HG02852 (cell line): Measurements from ENCODE around the gene TCIRG1.

Experiments used
- ATAC-seq: cut with Tn5 transposase; IDR thresholded peaks from one replicate; pipeline ENCODE4 v1.9.1; 2021; ENCODE audit warnings: mild to moderate bottlenecking, moderate library complexity; ENCODE audit not compliant: unreplicated experiment

The TCIRG1 gene

DNA sequence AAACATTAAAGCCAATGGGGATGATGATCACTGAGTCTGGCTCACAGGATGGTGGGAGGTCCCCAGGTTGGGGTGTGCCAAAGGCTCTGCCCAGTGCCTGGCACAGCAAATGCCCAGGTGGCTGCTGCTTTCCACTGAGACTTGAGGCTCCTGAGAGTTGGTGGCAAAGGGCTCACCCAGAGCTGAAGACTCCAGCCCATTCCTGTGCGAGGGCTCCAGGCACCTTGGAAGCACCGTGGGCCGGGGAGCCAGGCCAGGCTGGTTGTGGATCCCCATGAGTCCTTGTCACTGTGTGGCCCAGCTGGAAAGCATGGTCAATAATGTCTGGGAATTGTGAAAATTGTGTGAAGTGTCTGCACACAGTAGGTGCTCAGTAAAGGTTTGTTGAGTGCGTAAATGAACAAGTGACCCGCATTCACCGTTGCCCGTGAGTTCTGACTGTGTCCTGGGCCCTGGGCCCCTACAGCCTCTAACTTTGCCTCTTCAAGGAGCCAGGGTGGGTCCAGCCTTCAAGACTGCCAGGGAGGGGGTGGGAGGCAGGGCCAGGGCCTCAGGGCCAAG, 32.1 kb upstream of the TCIRG1 start:
- no peak for ATAC-seq

- ATAC-seq, result no peak
These were observed 31.1 kb upstream of the TCIRG1 start for GRCh38 chr11:68007498-68008380.

DNA sequence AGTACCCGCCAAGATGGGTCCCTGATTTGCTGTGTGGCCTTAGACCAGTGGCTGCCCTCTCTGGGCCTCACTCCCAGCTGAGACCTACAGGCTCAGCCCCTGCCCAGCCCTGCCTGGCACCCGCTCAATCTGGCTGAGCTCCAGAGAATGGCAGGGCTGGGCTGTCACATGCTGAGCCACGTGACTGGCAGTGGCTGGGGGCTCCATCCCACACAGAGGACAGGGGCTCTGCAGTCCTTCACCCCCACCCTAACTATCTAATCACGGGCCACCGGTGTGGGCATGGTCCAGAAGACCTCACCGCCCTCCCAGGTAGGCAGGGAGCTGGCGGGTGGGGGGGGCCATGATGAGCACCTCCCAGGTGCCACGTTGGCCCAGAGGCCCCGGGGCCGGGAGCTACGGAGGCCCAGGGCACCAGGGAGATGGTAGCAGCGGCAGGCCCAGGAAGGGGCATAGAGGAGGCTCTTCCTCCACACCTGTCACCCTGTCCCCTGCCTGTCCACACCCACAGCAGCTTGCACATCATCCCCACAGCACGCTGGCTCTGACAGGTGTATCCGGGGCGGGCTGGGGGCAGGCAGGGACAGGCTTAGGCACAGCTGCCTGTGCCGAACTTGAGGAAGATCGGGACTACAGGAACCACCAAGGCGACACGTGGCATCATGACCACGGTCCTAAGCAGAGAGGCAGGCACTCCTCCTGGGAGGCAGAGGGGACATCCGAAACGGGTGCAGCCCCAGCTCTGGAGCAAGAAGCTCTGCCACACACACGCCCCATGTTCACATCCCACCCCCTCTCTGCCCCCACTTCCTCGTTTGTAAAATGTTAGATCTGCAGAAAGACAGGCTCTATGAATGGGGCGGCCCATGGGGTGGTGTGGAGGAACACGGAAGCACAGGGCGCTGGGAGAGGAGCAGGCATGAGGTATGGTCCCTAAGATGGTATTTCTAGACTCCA, 30.2 kb upstream of the TCIRG1 start:
- no peak for ATAC-seq

DNA sequence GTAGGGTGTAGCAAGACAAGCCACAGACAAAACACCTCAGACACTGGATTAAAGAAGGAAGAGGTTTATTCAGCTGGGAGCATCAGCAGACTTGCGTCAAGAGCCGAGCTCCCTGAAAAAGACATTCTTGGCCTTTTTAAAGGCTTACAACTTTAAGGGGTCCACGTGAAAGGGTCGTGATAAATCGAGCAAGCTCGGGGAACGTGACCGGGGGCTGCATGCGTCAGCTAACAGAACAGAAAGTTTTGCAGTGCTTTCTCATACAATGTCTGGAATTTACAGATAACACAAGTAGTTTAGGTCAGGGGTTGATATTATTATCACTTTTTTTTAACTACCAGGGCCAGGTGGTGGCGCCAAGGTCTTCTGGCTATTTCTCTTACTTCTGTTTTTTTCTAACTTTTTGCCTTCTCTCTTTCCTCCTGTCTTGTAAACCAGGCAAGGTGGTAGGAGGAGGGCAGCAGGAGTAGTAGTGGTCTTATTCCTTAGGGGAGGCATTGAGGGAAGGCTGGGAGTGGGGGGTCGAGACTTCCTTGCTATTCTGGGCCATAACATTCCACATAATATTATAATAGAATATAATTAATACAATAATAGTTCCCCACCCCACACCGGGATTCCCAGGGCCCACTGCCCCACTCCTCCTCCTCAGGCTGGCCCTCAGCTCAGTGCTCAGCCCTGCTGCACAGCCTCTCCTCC, 29.3 kb upstream of the TCIRG1 start:
- no peak for ATAC-seq

DNA sequence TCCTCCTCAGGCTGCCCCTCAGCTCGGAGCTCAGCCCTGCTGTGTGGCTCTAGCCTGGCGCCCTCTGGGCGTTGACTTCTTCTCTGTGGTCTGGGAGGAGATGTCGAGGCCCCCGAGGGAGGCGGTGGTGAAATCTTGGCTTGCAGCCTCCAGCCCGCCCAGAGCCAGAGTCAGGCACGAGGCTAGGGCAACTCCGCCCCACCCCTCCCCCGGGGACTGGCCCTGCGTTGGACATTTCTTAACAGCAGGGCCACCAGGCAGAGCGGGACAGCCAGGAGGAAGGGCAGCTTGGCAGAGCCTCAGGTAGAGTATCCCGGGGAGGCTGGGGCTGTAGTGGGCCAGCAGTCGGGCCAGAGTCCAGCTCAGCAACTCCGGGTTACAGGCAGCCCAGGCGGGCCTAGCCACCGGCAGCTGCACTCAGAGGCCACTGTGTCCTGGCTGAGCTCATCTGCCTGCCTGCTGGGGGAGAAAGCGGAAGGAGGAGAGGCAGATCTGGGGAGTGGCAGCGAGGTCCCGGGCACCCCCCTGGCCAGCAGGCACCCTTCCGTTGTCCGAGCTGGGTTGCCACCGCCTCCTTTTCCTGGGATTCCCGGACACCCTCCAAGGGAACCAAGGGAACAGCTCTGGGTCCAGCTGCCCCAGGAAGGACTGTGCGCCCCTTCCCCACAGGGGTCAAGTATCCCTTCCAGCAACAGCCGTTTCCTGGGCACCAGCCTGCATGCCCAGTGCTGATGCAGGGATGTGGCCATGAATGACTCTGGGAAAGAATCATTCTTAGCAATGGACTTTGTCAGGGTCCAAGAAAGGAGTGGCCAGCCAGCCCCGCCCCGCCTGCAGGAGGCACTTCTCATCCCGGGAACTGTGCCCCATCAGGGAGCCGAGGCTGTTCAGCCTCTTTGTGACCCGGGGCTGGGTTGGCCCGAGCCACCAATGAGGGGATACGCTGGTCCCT, 28.5 kb upstream of the TCIRG1 start, which contains the start of gene ALDH3B1:
ALDH3B1 (plus strand) TSS at position 238 of the 952 bp plus-strand sequence. CDS start 4,971 bp downstream, outside the sequence.
- no peak for ATAC-seq

- no peak for ATAC-seq
These were observed 27.5 kb upstream of the TCIRG1 start for GRCh38 chr11:68011051-68011943.

DNA sequence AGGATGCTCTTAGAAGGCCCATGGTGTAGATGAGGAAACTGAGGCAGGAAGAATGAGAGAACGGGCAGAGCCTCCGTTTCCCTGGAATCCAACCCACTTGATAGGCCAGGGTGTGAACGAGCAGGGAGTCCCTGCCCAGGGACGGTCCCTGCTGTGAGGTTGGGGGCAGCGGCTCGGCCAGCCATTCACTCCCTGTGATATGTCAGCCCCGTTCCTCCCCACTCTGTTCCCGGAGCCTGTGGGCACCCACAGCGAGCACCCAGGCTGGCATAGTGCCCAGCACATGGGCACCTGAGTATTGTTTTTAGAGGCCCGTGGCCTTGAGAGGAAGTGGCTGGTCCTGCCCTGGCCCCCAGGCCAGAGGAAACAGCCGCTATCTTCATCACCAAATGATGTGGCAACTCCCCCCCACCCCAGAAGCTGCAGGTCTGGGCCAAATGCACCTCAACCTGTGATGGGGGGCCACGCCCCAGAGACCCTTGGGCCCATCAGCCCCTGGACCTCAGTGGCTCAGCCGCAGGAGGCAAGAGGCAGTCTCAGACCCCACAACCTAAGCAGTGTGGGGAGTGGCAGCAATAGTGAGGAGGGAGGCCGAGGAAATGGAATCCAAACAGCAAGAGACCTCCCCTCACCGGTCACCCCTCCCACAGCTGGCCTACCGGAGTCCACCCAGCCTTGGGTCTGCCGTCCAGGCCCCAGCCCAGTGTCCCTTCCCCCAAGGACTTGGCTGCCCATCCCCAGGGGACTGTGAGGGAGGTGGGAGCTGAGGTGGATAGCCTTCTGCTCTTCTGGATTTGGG, 26.6 kb upstream of the TCIRG1 start:
- ATAC-seq, result no peak

DNA sequence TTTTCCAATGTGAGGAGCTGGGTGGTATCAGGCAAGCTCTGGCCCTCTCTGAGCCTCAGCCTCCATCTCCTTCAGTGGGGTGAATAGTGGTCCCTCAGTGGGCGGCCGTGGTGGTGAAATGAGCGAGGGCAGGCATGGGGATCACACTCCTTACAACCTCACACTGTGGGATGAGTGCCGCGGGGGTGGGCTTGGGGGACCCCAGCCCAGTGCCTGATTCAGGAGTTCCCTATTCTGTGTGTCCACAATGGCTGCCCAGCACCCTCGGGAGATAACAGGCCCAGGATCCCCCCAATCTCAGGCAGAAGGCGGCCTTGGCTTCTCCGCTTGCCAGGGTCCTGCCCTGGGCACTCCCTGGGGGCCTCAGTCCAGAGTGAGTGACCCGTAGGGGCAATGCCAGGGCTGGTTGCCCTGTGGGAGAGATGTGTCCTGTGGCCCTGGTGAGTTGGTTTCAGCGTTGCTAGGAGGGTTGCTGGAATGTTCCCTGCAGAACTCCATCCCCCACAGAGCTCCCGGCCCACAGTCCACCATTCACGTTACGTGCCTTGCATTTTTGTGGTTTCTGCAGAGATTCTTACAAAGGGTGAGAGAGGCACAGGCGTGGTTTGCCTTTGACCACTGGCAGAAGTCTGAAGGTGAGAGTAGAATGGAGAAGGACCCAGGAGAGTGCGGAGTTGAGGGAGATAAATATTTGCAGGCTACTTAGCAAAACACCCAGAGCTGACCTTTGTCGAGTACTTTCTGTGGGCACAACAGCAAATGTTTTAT, 25.8 kb upstream of the TCIRG1 start:
- no peak for ATAC-seq

- no peak for ATAC-seq
These were observed 25.1 kb upstream of the TCIRG1 start for GRCh38 chr11:68013611-68014156.

DNA sequence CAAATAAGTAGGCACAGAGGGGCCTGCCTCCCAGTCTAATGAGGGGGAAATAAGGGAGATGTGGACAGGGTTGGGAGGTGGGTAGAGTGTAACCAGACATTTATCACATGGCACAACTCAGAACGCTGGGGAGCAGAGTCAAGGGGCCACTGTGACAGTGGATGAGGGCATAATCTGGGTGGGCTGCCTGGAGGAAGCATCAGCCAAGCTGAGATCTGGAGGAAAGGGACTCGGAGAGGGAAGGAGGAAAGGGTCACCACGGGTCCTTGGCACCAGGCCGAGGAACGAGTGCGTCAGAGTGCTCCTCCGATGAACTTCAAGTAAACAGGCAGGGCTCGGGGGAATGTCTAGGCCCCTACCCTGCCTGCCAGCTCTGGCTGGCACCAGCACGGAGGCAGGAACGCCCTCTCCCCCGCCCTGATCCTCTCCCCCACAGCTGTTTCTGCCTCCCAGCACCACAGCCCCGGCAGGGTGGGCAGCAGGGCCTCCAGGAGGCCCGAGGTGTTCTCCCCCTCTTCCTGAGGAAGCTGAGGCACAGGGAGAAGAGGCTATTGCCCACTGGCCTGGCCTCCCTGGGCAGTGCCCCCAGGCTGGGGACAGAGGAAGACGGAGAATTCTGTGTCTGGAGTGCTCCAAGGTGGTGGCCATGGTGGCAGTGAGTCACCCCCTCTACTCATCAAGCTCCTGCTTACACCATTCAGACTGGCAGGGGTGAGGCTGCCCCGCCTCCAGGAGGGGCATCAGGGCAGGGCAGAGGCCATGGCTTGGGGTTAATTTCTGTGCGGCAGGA, 24.5 kb upstream of the TCIRG1 start:
- ATAC-seq, result no peak

- ATAC-seq, result no peak
These were observed 23.8 kb upstream of the TCIRG1 start for GRCh38 chr11:68014947-68015447.

GRCh38 chr11:68015467-68015866, 23.4 kb upstream of the TCIRG1 start:
- no peak for ATAC-seq

GRCh38 chr11:68016161-68016903, 22.5 kb upstream of the TCIRG1 start:
- ATAC-seq, result no peak

GRCh38 chr11:68016904-68017817, 21.7 kb upstream of the TCIRG1 start:
- no peak for ATAC-seq
